H54 (cell line): ENCODE data around the gene KLRC1.
"Not testable (repeated sequence)": the region's sequence is repeated elsewhere in the genome, so short reads cannot be mapped to it uniquely, and the experiment has no call there.

Experiments used
- DNase-seq: peaks from one replicate; pipeline ENCODE4 v3.0.0; 2011; ENCODE audit warnings: low spot score, mixed read lengths; ENCODE audit not compliant: insufficient read length
- FAIRE-seq: peaks from 3 replicates; lab custom pipeline; 2011; peaks lifted over from hg19 to GRCh38; lab: Jason Lieb, UNC
- POLR2A ChIP-seq: IDR thresholded peaks from 2 replicates; pipeline ENCODE4 v1.6.1; 2011; ENCODE audit warnings: low read depth, mild to moderate bottlenecking, low read length

Gene KLRC1

GRCh38 chr12:10430623-10431022 lies 22.6 kb downstream of the KLRC1 start:
- not testable (repeated sequence) for DNase-seq
- FAIRE-seq, result peak; percentile 84

GRCh38 chr12:10425938-10426337 lies 27.2 kb downstream of the KLRC1 start:
- not testable (repeated sequence) for FAIRE-seq, DNase-seq

GRCh38 chr12:10424260-10424899 lies 28.8 kb downstream of the KLRC1 start:
- not testable (repeated sequence) for DNase-seq
- FAIRE-seq, result peak; percentile 94

- DNase-seq, result not testable (repeated sequence)
These were observed 31.0 kb downstream of the KLRC1 start for GRCh38 chr12:10422159-10422558.

GRCh38 chr12:10420334-10420733 lies 32.8 kb downstream of the KLRC1 start, which contains the start of gene KLRC3:
KLRC3 (minus strand) TSS chr12:10420595; CDS start chr12:10420550, 45 bp downstream.
- DNase-seq, result not testable (repeated sequence)
- peak; percentile 81 for FAIRE-seq

More at GRCh38 chr12:10422159-10422558, 31.0 kb downstream of the KLRC1 start:
- FAIRE-seq, result peak; percentile 100

GRCh38 chr12:10409392-10409791 lies 43.8 kb downstream of the KLRC1 start, which contains the start of gene KLRC4:
KLRC4 (minus strand) TSS chr12:10409757; CDS start chr12:10409575, 182 bp downstream.
- FAIRE-seq (peak; percentile 79), DNase-seq (no peak)
- no peak for TF ChIP-seq POLR2A

- FAIRE-seq, result no peak
- no peak for DNase-seq
These were observed 44.3 kb downstream of the KLRC1 start for GRCh38 chr12:10408842-10409241.

GRCh38 chr12:10406725-10407124 lies 46.5 kb downstream of the KLRC1 start:
- FAIRE-seq (no peak), DNase-seq (no peak)
- no peak for TF ChIP-seq POLR2A

More at GRCh38 chr12:10408842-10409241, 44.3 kb downstream of the KLRC1 start:
- no peak for TF ChIP-seq POLR2A

- DNase-seq (no peak), FAIRE-seq (no peak)
- TF ChIP-seq POLR2A, result no peak
These were observed 47.9 kb downstream of the KLRC1 start for GRCh38 chr12:10405294-10405693.

- FAIRE-seq, result no peak
- DNase-seq, result no peak
- no peak for TF ChIP-seq POLR2A
These were observed 48.4 kb downstream of the KLRC1 start for GRCh38 chr12:10404798-10405197.

- FAIRE-seq, result no peak
- no peak for TF ChIP-seq POLR2A
- DNase-seq, result no peak
These were observed 52.3 kb downstream of the KLRC1 start for GRCh38 chr12:10400829-10401228.

GRCh38 chr12:10398168-10398567 lies 55.0 kb downstream of the KLRC1 start:
- FAIRE-seq, result no peak
- no peak for TF ChIP-seq POLR2A
- no peak for DNase-seq

- DNase-seq (no peak), FAIRE-seq (no peak)
- TF ChIP-seq POLR2A, result no peak
These were observed 55.9 kb downstream of the KLRC1 start for GRCh38 chr12:10397296-10397695.

- not testable (repeated sequence) for DNase-seq, FAIRE-seq
These were observed 57.0 kb downstream of the KLRC1 start for GRCh38 chr12:10396176-10396575.
